ENCODE measurements around the gene SPATA21. TPM values are rescaled to one million over a fixed set of nuclear protein-coding genes. Genes with fewer than 3 reads are reported as not detected.

The SPATA21 gene
- total RNA-seq, 3 donors from 2014 or later (not counting 1 experiment from before 2014, with no cell fraction given) = 0.35 to 0.55 (median 0.36) TPM

DNA sequence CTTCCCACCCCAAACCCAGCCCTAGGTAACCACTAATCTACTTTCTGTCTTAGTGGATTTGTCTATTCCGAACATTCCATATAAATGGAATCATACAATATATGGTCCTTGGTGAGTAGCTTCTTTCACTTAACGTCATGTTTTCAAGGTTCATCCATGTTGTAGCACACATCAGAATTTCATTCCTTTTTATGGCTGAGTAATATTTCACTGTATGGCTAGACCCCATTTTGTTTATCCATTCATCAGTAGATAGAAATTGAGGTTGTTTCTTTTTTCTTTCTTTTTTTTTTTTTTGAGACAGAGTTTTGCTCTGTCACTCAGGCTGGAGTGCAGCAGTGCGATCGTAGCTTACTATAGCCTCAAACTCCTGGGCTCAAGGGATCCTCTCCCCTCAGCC is 3.2 kb downstream of the SPATA21 start:
- Histone ChIP-seq H3K36me3 (ENCODE audit: control insufficient read depth, insufficient read depth, low read length) (no peaks in the 10 kb centered on the region), H3K4me3 (ENCODE audit: low read length) (no peak overlapping the region), H3K4me1 (ENCODE audit: control insufficient read depth, insufficient read depth, low read length) (peaks cover 7% of the 10 kb centered on the region), H3K27me3 (ENCODE audit: control insufficient read depth, insufficient read depth, low read length) (no peaks in the 10 kb centered on the region), H3K27ac (ENCODE audit: low read length) (no peak overlapping the region), H3K9me3 (ENCODE audit: control insufficient read depth, insufficient read depth, low read length) (no peaks in the 10 kb centered on the region)
- no peaks in the 10 kb centered on the region for H3K9me3 Mint-ChIP-seq
- WGBS (ENCODE audit: insufficient coverage) = 100% methylated on average over 3 of the region's 4 CpGs
- H3K4me3 Mint-ChIP-seq = no peak overlapping the region
- H3K4me1 Mint-ChIP-seq = no peaks in the 10 kb centered on the region
- H3K36me3 Mint-ChIP-seq = no peaks in the 10 kb centered on the region
- no peak for DNase-seq
- H3K27ac Mint-ChIP-seq = no peak overlapping the region
- H3K27me3 Mint-ChIP-seq (ENCODE audit: low read depth in 2 of 2) = peaks cover 0 to 3% of the 10 kb centered on the region in 2 donors
- intact Hi-C loops (cut with micrococcal nuclease) = no loop called here
- ATAC-seq = no peak
- TF ChIP-seq, protein P1, sequence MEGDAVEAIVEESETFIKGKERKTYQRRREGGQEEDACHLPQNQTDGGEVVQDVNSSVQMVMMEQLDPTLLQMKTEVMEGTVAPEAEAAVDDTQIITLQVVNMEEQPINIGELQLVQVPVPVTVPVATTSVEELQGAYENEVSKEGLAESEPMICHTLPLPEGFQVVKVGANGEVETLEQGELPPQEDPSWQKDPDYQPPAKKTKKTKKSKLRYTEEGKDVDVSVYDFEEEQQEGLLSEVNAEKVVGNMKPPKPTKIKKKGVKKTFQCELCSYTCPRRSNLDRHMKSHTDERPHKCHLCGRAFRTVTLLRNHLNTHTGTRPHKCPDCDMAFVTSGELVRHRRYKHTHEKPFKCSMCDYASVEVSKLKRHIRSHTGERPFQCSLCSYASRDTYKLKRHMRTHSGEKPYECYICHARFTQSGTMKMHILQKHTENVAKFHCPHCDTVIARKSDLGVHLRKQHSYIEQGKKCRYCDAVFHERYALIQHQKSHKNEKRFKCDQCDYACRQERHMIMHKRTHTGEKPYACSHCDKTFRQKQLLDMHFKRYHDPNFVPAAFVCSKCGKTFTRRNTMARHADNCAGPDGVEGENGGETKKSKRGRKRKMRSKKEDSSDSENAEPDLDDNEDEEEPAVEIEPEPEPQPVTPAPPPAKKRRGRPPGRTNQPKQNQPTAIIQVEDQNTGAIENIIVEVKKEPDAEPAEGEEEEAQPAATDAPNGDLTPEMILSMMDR (IDR thresholded peaks at IDR 0.05) = no peak

DNA sequence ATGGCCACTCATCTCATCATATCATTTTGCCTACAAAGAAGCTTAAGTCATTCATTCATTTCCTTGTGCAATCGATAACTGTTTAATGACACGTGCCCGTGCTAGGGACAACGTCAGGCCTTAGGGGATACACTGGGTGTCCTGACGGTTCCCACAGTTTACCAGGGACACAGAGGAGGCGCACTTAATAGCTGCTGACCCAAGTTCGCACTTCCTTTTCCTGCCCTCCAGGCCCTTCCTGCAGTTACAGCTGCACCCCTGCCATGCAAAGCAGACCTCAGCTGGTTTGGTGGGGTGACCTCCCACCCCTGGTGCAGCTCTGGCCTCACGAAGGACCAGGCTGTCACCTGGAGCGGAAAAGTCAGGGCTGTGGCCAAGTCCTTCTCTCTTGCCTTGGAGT is 4.2 kb downstream of the SPATA21 start:
- H3K4me3 Mint-ChIP-seq = no peak overlapping the region
- Histone ChIP-seq H3K27me3 (ENCODE audit: control insufficient read depth, insufficient read depth, low read length) (no peaks in the 10 kb centered on the region), H3K27ac (ENCODE audit: low read length) (no peak overlapping the region), H3K36me3 (ENCODE audit: control insufficient read depth, insufficient read depth, low read length) (no peaks in the 10 kb centered on the region), H3K4me1 (ENCODE audit: control insufficient read depth, insufficient read depth, low read length) (peaks cover 7% of the 10 kb centered on the region), H3K4me3 (ENCODE audit: low read length) (no peak overlapping the region), H3K9me3 (ENCODE audit: control insufficient read depth, insufficient read depth, low read length) (no peaks in the 10 kb centered on the region)
- WGBS (ENCODE audit: insufficient coverage) = 73% methylated on average over 9 of the region's 9 CpGs
- no peaks in the 10 kb centered on the region for H3K9me3 Mint-ChIP-seq
- intact Hi-C loops (cut with micrococcal nuclease) = no loop called here
- no peak for ATAC-seq
- DNase-seq = no peak
- H3K4me1 Mint-ChIP-seq = no peaks in the 10 kb centered on the region
- H3K27me3 Mint-ChIP-seq (ENCODE audit: low read depth in 2 of 2) = peaks cover 0 to 3% of the 10 kb centered on the region in 2 donors
- H3K27ac Mint-ChIP-seq = no peak overlapping the region
- TF ChIP-seq, protein P1 (IDR thresholded peaks at IDR 0.05) = no peak
- H3K36me3 Mint-ChIP-seq = no peaks in the 10 kb centered on the region

- DNase-seq = no peak
- Histone ChIP-seq H3K27me3 (ENCODE audit: control insufficient read depth, insufficient read depth, low read length) (no peaks in the 10 kb centered on the region), H3K4me1 (ENCODE audit: control insufficient read depth, insufficient read depth, low read length) (peaks cover 7% of the 10 kb centered on the region), H3K36me3 (ENCODE audit: control insufficient read depth, insufficient read depth, low read length) (no peaks in the 10 kb centered on the region), H3K9me3 (ENCODE audit: control insufficient read depth, insufficient read depth, low read length) (no peaks in the 10 kb centered on the region), H3K4me3 (ENCODE audit: low read length) (no peak overlapping the region), H3K27ac (ENCODE audit: low read length) (no peak overlapping the region)
- no peaks in the 10 kb centered on the region for H3K36me3 Mint-ChIP-seq
- H3K9me3 Mint-ChIP-seq = no peaks in the 10 kb centered on the region
- no peak overlapping the region for H3K4me3 Mint-ChIP-seq
- WGBS (ENCODE audit: insufficient coverage) = 95% methylated on average over 3 of the region's 3 CpGs
- TF ChIP-seq, protein P1 (IDR thresholded peaks at IDR 0.05) = no peak
- H3K27me3 Mint-ChIP-seq (ENCODE audit: low read depth in 2 of 2) = peaks cover 0 to 3% of the 10 kb centered on the region in 2 donors
- no peaks in the 10 kb centered on the region for H3K4me1 Mint-ChIP-seq
- intact Hi-C loops (cut with micrococcal nuclease) = no loop called here
- ATAC-seq = no peak
- H3K27ac Mint-ChIP-seq = no peak overlapping the region
These were observed 6.6 kb downstream of the SPATA21 start for GRCh38 chr1:16430606-16431005.

Data from natural killer cell (primary cell).